Astrocyte (in vitro differentiated cells and primary cell): Measurements from ENCODE around the gene NPAS3.

Experiments used
- CTCF ChIP-seq: IDR thresholded peaks from 2 replicates; pipeline ENCODE4 v1.5.1; 2011; ENCODE audit warnings: low read depth, mild to moderate bottlenecking, inconsistent platforms, low read length, moderate library complexity; ENCODE audit not compliant: insufficient read depth
- EZH2 ChIP-seq: IDR thresholded peaks from 2 replicates; pipeline ENCODE4 v1.6.1; 2012; ENCODE audit warnings: mild to moderate bottlenecking, low read length, inconsistent platforms; ENCODE audit not compliant: insufficient read depth

- TF ChIP-seq EZH2 (no peak), CTCF (no peak)
Observed at GRCh38 chr14:32947792-32948191, 9.1 kb downstream of the NPAS3 start.
